Activated CD4-positive, alpha-beta T cell treated with anti-CD3 and anti-CD28 coated beads, Interleukin-2, amount 10 ng/mL, durations not matched to agents 7 days and 5 days (primary cell): ENCODE measurements around the gene RP9. TPM values are rescaled to one million over a fixed set of nuclear protein-coding genes. Genes with fewer than 3 reads are reported as not detected.

ENCODE experiments used
- CTCF ChIA-PET: fragments of 350-600 bp; sonication (Branson Sonifier 250); formaldehyde crosslinking; loops from one replicate; lab custom pipeline; 2021; ENCODE audit warnings: antibody characterized with exemption; lab: Charles Lee
- POLR2A ChIA-PET: fragments of 350-600 bp; sonication (Branson Sonifier 250); formaldehyde crosslinking; loops from one replicate; lab custom pipeline; 2021; ENCODE audit warnings: antibody characterized with exemption; lab: Charles Lee
- DNase-seq: peaks from one replicate; pipeline ENCODE4 v3.0.0-alpha.2; 2020
- H3K27ac Mint-ChIP-seq: one replicate; pipeline ENCODE4 v1.8.0; 2021; ENCODE audit warnings: mild to moderate bottlenecking, moderate library complexity, mixed read lengths
- H3K27me3 Mint-ChIP-seq: one replicate; pipeline ENCODE4 v1.8.0; 2021; ENCODE audit warnings: mixed read lengths
- H3K36me3 Mint-ChIP-seq: one replicate; pipeline ENCODE4 v1.8.0; 2021; ENCODE audit warnings: low read depth, mixed read lengths
- H3K4me1 Mint-ChIP-seq: one replicate; pipeline ENCODE4 v1.8.0; 2021; ENCODE audit warnings: mixed read lengths
- H3K4me3 Mint-ChIP-seq: one replicate; pipeline ENCODE4 v1.8.0; 2021; ENCODE audit warnings: mild to moderate bottlenecking, moderate library complexity, mixed read lengths
- H3K9me3 Mint-ChIP-seq: one replicate; pipeline ENCODE4 v1.8.0; 2021; ENCODE audit warnings: mixed read lengths
- total RNA-seq, 2 experiments: library from RNA; stranded (reverse); gene quantifications; one replicate each; pipeline ENCODE4 v1.2.3, GENCODE V29; 2021

The RP9 gene
- total RNA-seq, 2 experiments from 2014 or later = 10.8 to 13.2 TPM

DNA sequence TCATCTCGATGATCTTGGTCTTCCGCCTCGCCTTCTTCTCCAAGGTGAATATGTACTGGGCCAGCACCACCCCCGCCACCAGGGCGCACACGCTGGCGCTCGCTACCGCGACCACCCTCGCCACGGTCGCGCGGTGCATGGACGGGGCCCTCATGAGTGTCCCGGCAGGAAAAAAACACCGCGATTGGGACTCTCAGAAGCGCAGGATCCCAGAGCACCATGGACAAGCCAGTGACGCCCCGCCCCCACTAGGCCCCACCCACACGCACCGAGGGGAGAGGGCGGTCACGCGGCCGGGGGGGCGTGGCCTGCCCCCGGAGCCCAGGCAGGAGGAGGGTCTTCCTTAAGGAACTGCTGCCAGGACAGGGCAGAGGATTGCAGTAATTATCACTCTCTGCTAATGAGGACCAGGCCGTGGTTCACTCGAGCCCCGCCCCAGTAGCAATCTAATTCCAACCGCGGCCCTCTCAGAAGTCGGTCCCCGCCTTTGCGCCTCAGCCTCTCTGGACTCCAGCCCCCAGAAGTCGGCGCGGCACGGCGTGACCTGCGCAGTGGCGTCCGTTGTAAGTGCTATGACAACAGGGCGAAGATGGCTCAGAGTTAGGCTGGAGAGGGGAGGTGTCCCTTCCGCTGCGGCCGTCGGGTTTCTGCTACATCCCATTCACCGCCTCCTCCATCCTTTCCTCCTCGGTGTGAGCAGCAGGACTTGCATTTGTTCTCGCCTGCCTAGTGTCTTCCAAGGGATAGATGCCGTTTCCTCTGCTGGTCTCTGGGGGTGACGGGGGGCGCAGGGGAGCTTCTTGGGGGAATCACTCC, 20.0 kb upstream of the RP9 start, which contains the start of gene BBS9:
BBS9 (plus strand) TSS at position 575 of the 816 bp plus-strand sequence. CDS start 16,689 bp downstream, outside the sequence.
- CTCF ChIA-PET = interaction anchor here (0.8 to 1.5 kb wide), 4 partner anchors 10 to 67 kb away, joined by 3 to 4 read pairs (median 4); partner anchors contain the start of gene NT5C3A
- H3K36me3 Mint-ChIP-seq = peaks cover 1% of the 10 kb centered on the region
- peak within 1 kb of the TSS; percentile 93 for H3K4me3 Mint-ChIP-seq
- H3K4me1 Mint-ChIP-seq = peaks cover 18% of the 10 kb centered on the region
- H3K27me3 Mint-ChIP-seq = no peaks in the 10 kb centered on the region
- H3K27ac Mint-ChIP-seq = peak within 1 kb of the TSS; percentile 88
- POLR2A ChIA-PET = interaction anchor here (0.6 kb wide), 1 partner anchor 237 kb away, joined by 3 read pairs; no protein-coding TSS in a partner anchor
- peaks cover 3% of the 10 kb centered on the region for H3K9me3 Mint-ChIP-seq
- peak; percentile 92 for DNase-seq

DNA sequence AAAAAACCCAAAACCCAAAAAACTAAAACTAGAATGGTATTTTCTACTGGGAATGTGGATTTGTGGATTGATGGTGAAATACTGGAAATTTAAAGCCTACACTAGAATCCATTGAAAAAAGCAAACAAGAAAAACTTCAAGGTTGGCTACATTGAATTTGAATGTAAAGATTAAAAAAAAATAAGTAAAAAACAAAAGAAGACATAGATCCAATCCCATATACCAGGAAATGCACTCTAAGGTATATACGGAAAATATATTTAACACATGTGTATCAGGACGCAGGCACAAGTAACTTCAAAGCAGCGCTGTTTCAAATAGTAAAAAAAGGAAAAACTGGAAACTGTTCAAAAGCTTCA, 19.4 kb upstream of the RP9 start:
- POLR2A ChIA-PET = no interaction called here
- Mint-ChIP-seq H3K9me3 (peaks cover under 1% of the 10 kb centered on the region), H3K27me3 (no peaks in the 10 kb centered on the region), H3K4me1 (peaks cover 18% of the 10 kb centered on the region), H3K36me3 (peaks cover 1% of the 10 kb centered on the region), H3K4me3 (peak overlapping the region; percentile 93), H3K27ac (peak overlapping the region; percentile 88)
- no peak for DNase-seq
- CTCF ChIA-PET = interaction anchor here (0.8 to 1.5 kb wide), 3 partner anchors 17 to 66 kb away, joined by 3 to 4 read pairs (median 4); partner anchors contain the start of gene NT5C3A

DNA sequence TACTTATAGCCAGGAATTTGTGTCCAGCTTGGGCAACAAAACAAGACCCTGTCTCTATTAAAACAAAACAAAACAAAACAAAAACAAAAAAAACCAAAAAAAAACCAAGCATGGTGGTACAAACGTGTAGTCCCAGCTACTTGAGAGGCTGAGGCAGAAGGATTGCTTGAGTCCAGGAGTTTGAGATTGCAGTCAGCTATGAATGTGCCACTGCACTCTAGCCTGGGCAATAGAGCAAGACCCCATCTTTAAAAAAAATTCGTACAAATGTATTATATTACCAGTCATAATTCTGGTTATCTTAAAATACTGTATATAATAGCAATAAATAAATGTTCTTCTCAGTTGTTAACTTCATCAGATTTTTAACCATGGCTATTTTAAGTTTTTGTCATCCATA, 17.9 kb upstream of the RP9 start:
- no peaks in the 10 kb centered on the region for H3K36me3 Mint-ChIP-seq
- H3K27me3 Mint-ChIP-seq = no peaks in the 10 kb centered on the region
- CTCF ChIA-PET = no interaction called here
- no peak overlapping the region for H3K4me3 Mint-ChIP-seq
- H3K27ac Mint-ChIP-seq = no peak overlapping the region
- POLR2A ChIA-PET = no interaction called here
- peaks cover 18% of the 10 kb centered on the region for H3K4me1 Mint-ChIP-seq
- no peaks in the 10 kb centered on the region for H3K9me3 Mint-ChIP-seq
- no peak for DNase-seq

DNA sequence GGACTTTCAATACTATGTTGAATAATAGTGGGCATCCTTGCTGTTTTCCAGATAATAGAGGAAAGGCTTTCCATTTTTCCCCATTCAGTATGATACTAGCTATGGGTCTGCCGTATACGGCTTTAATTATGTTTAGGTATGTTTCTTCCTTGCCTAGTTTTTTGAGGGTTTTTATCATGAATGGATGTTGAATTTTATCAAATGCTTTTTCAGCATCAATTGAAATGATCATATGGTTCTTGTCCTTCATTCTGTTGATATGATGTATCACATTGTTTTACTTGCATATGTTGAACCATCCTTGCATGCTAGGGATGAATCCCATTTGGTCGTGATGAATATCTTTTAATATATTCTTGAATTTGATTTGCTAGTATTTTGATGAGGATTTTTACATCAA, 9.2 kb upstream of the RP9 start:
- H3K4me1 Mint-ChIP-seq = no peaks in the 10 kb centered on the region
- H3K36me3 Mint-ChIP-seq = no peaks in the 10 kb centered on the region
- no peak overlapping the region for H3K27ac Mint-ChIP-seq
- CTCF ChIA-PET = no interaction called here
- peaks cover 52% of the 10 kb centered on the region for H3K27me3 Mint-ChIP-seq
- H3K4me3 Mint-ChIP-seq = no peak overlapping the region
- DNase-seq = no peak
- POLR2A ChIA-PET = no interaction called here
- peaks cover 6% of the 10 kb centered on the region for H3K9me3 Mint-ChIP-seq

DNA sequence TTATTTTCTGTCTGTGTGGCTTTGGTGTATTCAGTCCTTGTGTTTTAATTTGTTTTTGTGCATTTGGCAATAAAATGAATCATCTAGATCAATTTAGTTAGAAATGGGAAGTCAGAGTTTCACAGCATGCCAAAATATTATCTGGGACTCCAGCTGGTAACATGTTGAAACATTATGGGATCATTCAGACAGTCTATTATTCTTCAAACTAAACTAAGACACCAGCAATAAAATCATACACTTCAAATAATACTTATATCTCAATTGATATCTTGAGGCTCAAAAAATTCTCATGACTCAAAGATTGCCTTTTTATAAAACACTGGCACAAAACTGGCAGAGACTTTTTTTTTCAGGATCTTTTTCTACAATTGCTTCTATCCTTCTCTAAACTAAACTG, 5.8 kb upstream of the RP9 start:
- H3K4me1 Mint-ChIP-seq = peaks cover 5% of the 10 kb centered on the region
- no peak for DNase-seq
- peaks cover 6% of the 10 kb centered on the region for H3K9me3 Mint-ChIP-seq
- no peak overlapping the region for H3K4me3 Mint-ChIP-seq
- ChIA-PET CTCF (no interaction called here), POLR2A (no interaction called here)
- peaks cover 62% of the 10 kb centered on the region for H3K27me3 Mint-ChIP-seq
- no peak overlapping the region for H3K27ac Mint-ChIP-seq
- no peaks in the 10 kb centered on the region for H3K36me3 Mint-ChIP-seq

- Mint-ChIP-seq H3K9me3 (no peaks in the 10 kb centered on the region), H3K27ac (no peak overlapping the region), H3K4me3 (no peak overlapping the region), H3K27me3 (peaks cover 44% of the 10 kb centered on the region), H3K4me1 (peaks cover 27% of the 10 kb centered on the region), H3K36me3 (no peaks in the 10 kb centered on the region)
- no peak for DNase-seq
- CTCF ChIA-PET = interaction anchor here (1.1 to 1.3 kb wide), 2 partner anchors 9 to 17 kb away, joined by 3 to 4 read pairs; no protein-coding TSS in a partner anchor
- POLR2A ChIA-PET = no interaction called here
These were observed 2.4 kb upstream of the RP9 start for GRCh38 chr7:33111614-33112013.

GRCh38 chr7:33109758-33110238, 594 bp upstream of the RP9 start:
- H3K4me1 Mint-ChIP-seq = peaks cover 38% of the 10 kb centered on the region
- no peaks in the 10 kb centered on the region for H3K36me3 Mint-ChIP-seq
- H3K27ac Mint-ChIP-seq = no peak overlapping the region
- H3K4me3 Mint-ChIP-seq = peak overlapping the region; percentile 66
- no peaks in the 10 kb centered on the region for H3K9me3 Mint-ChIP-seq
- peaks cover 30% of the 10 kb centered on the region for H3K27me3 Mint-ChIP-seq
- POLR2A ChIA-PET = no interaction called here
- DNase-seq = no peak
- CTCF ChIA-PET = interaction anchor here (0.6 to 2.1 kb wide), 8 partner anchors 11 to 148 kb away, joined by 3 to 11 read pairs (median 4); partner anchors contain the start of gene NT5C3A

GRCh38 chr7:33108554-33109004, 625 bp downstream of the RP9 start:
- peak; percentile 24 for DNase-seq
- ChIA-PET CTCF (interaction anchor here (0.6 to 2.1 kb wide), 15 partner anchors 9 to 347 kb away, joined by 3 to 5 read pairs (median 3); no protein-coding TSS in a partner anchor), POLR2A (interaction anchor here (0.6 to 1.5 kb wide), 2 partner anchors 219 to 262 kb away, joined by 3 to 5 read pairs; no protein-coding TSS in a partner anchor)
- Mint-ChIP-seq H3K4me1 (peaks cover 43% of the 10 kb centered on the region), H3K27me3 (peaks cover 29% of the 10 kb centered on the region), H3K9me3 (no peaks in the 10 kb centered on the region), H3K36me3 (no peaks in the 10 kb centered on the region), H3K4me3 (peak overlapping the region; percentile 82), H3K27ac (peak overlapping the region; percentile 10)

DNA sequence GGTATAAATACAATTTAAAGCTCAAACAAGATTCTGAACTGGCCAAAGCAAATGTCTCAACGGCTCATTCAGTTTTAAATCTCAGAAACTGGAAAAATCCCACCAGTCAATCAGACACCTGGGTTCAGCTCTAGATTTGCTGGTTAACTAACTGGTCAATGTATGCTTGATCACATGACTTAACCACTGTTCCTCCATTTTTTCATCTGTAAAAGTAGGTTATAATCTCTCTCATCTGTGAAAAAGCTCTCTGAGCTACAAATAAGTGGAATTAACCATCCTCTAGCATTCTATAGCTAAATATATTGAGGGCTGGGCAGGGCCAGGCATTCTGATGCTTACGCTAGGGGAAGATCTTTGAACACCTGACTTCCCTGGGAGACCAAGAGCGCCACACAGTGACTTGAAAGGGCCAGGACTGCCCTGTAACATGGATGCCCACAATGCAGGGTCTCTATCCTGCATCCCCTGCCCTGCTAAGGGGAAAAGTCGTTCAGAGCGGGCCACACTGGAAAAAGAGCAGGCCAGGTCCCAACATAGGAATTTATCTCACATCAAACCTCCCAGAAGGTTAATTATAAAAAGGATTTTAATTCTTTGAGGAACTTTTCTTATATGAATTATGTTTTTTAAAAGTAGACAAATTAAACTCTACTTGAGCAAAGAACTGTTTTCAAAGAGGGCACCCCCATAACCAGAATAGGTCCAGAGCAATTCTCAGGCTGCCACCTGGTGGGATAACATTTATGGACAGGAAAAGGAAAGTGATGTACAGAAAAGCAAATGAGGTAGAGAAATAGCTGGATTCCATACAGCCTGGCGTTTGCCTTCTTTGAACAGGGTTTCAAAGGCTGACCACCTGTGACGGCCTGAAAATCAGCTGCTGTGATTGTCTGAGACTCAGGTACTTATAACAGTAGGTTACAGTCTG, 1.8 kb downstream of the RP9 start:
- H3K4me1 Mint-ChIP-seq = peaks cover 43% of the 10 kb centered on the region
- H3K4me3 Mint-ChIP-seq = peak overlapping the region; percentile 82
- ChIA-PET CTCF (interaction anchor here (0.6 to 2.1 kb wide), 18 partner anchors 8 to 346 kb away, joined by 3 to 4 read pairs (median 3); no protein-coding TSS in a partner anchor), POLR2A (interaction anchor here (1.5 kb wide), 1 partner anchor 261 kb away, joined by 3 read pairs; no protein-coding TSS in a partner anchor)
- peaks cover 7% of the 10 kb centered on the region for H3K36me3 Mint-ChIP-seq
- peaks cover 24% of the 10 kb centered on the region for H3K27me3 Mint-ChIP-seq
- peak overlapping the region; percentile 50 for H3K27ac Mint-ChIP-seq
- no peaks in the 10 kb centered on the region for H3K9me3 Mint-ChIP-seq
- peak; percentile 63 for DNase-seq

DNA sequence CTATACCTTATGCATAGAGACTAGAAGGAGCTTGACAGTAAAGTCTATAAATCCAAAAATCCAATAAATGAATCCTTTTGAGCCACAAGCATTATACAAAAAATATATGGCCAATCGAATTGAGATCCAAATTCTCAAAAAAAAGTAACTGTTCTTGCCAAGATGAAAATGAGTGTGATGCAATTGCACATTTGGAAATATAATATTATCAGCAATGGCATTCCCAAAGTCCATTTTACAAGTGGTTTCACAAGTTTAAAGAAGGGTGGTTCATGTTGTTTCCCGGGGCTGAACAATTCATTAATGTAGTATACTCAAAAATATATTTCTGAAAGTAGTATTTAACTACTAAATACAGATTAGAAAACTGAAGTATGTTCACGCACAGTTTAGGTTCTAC, 7.3 kb downstream of the RP9 start:
- Mint-ChIP-seq H3K4me3 (no peak overlapping the region), H3K4me1 (peaks cover 20% of the 10 kb centered on the region), H3K27ac (no peak overlapping the region), H3K36me3 (peaks cover 20% of the 10 kb centered on the region), H3K27me3 (no peaks in the 10 kb centered on the region), H3K9me3 (no peaks in the 10 kb centered on the region)
- no peak for DNase-seq
- ChIA-PET CTCF (no interaction called here), POLR2A (no interaction called here)

DNA sequence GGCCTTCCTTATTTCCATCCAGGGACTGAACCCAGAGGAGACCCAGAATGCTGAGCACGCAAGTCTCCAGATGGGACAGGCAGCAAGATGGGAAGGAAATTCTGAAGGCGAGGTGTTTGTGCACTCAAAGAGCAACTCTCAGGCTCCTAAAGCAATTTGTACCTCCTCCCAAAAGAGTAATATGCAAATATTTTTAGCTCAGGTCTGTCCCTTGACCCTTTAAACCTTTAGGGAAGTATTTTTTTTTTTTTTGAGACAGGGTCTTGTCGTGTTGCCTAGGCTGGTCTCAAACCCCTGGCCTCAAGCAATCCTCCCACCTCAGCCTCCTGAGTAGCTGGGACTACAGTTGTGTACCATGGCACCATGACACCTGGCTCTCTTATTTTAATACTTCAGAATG, 8.4 kb downstream of the RP9 start:
- DNase-seq = no peak
- POLR2A ChIA-PET = no interaction called here
- Mint-ChIP-seq H3K27me3 (no peaks in the 10 kb centered on the region), H3K9me3 (no peaks in the 10 kb centered on the region), H3K27ac (no peak overlapping the region), H3K4me3 (no peak overlapping the region), H3K36me3 (peaks cover 31% of the 10 kb centered on the region), H3K4me1 (peaks cover 9% of the 10 kb centered on the region)
- CTCF ChIA-PET = interaction anchor here (0.9 kb wide), 1 partner anchor 1436 kb away, joined by 5 read pairs; no protein-coding TSS in a partner anchor
